CD14-positive monocyte (primary cell): ENCODE results near the gene PLCD1. TPM values are rescaled to one million over a fixed set of nuclear protein-coding genes. Genes with fewer than 3 reads are reported as not detected.
A peak's percentile ranks its signal among the peaks of the same experiment; 100 is the strongest.

Experiments
- DNase-seq, 3 donors: peaks; one replicate each; pipeline ENCODE4 v3.0.0-alpha.2; 2011 to 2022
- H2AFZ ChIP-seq: 2 replicates; pipeline ENCODE4 v1.6.0; 2012; ENCODE audit warnings: mild to moderate bottlenecking, low read depth, low read length, inconsistent platforms; ENCODE audit not compliant: insufficient read depth, poor library complexity, severe bottlenecking
- H3K27ac ChIP-seq, 2 donors: 1 replicate in 1 of 2; 2 replicates in 1 of 2; pipeline ENCODE4 v1.5.1; 2012 to 2013; ENCODE audit warnings: low read length in 2 of 2, control low read depth in 1 of 2, inconsistent platforms in 1 of 2, low read depth in 1 of 2, mild to moderate bottlenecking in 1 of 2
- H3K27me3 ChIP-seq, 2 donors: one replicate each; pipeline versions ENCODE4 v1.6.0 to v1.6.1; 2011 to 2013; ENCODE audit warnings: low read length in 2 of 2; ENCODE audit not compliant: control insufficient read depth in 2 of 2, insufficient read depth in 2 of 2
- H3K36me3 ChIP-seq, 2 donors: replicated peaks in 1 of 2; 1 replicate in 1 of 2; 2 replicates in 1 of 2; pipeline versions ENCODE4 v1.5.1 to v1.6.1; 2012 to 2013; ENCODE audit warnings: low read length in 2 of 2, control low read depth in 1 of 2, inconsistent platforms in 1 of 2, mild to moderate bottlenecking in 1 of 2; ENCODE audit not compliant: insufficient read depth in 2 of 2, control insufficient read depth in 1 of 2
- H3K4me1 ChIP-seq, 2 donors: 1 replicate in 1 of 2; 2 replicates in 1 of 2; pipeline versions ENCODE4 v1.5.1 to v1.6.1; 2012 to 2013; ENCODE audit warnings: low read length in 2 of 2, control low read depth in 1 of 2, inconsistent platforms in 1 of 2, mild to moderate bottlenecking in 1 of 2, moderate library complexity in 1 of 2; ENCODE audit not compliant: insufficient read depth in 2 of 2, control insufficient read depth in 1 of 2
- H3K4me2 ChIP-seq: replicated peaks from 2 replicates; pipeline ENCODE3; 2012; ENCODE audit warnings: low read length, moderate library complexity, mild to moderate bottlenecking; ENCODE audit not compliant: poor library complexity, severe bottlenecking; ENCODE audit errors: extremely low read depth
- H3K4me3 ChIP-seq, 3 experiments: fragments of 200-600 bp in 1 of 3; sonication (generic) in 1 of 3; replicated peaks in 1 of 3; 1 replicate in 2 of 3; 2 replicates in 1 of 3; pipeline ENCODE4 v1.5.1; 2011 to 2013; ENCODE audit warnings: low read length in 3 of 3, mild to moderate bottlenecking in 3 of 3, control low read depth in 2 of 3, low read depth in 2 of 3, inconsistent platforms in 1 of 3, moderate library complexity in 1 of 3
- H3K79me2 ChIP-seq: 2 replicates; pipeline ENCODE4 v1.6.0; 2012; ENCODE audit warnings: mild to moderate bottlenecking, control low read depth, inconsistent platforms, low read length, moderate library complexity; ENCODE audit not compliant: insufficient read depth
- H3K9ac ChIP-seq: 2 replicates; pipeline ENCODE4 v1.6.0; 2017; ENCODE audit warnings: low read length, mild to moderate bottlenecking; ENCODE audit not compliant: insufficient read depth, poor library complexity, severe bottlenecking
- H3K9me3 ChIP-seq, 2 donors: replicated peaks in 1 of 2; 1 replicate in 1 of 2; 2 replicates in 1 of 2; pipeline versions ENCODE4 v1.5.1 to v1.6.1; 2012 to 2013; ENCODE audit warnings: low read length in 2 of 2, control low read depth in 1 of 2; ENCODE audit not compliant: control insufficient read depth in 1 of 2, insufficient read depth in 1 of 2
- H4K20me1 ChIP-seq: 2 replicates; pipeline ENCODE4 v1.6.0; 2012; ENCODE audit warnings: mild to moderate bottlenecking, low read length, control low read depth, moderate library complexity; ENCODE audit not compliant: insufficient read depth
- H3K27ac Mint-ChIP-seq, 7 donors: one replicate each; pipeline ENCODE4 v1.8.0; 2020; ENCODE audit warnings: mild to moderate bottlenecking in 7 of 7, mixed read lengths in 7 of 7, moderate library complexity in 6 of 7, inconsistent platforms in 2 of 7
- H3K27me3 Mint-ChIP-seq, 3 donors: one replicate each; pipeline ENCODE4 v1.8.0; 2021 to 2022; ENCODE audit warnings: low read depth in 3 of 3, mild to moderate bottlenecking in 3 of 3, mixed read lengths in 3 of 3, moderate library complexity in 3 of 3, inconsistent platforms in 1 of 3
- H3K36me3 Mint-ChIP-seq, 2 donors: one replicate each; pipeline ENCODE4 v1.8.0; 2020; ENCODE audit warnings: mixed read lengths in 2 of 2, inconsistent platforms in 1 of 2, mild to moderate bottlenecking in 1 of 2
- H3K4me1 Mint-ChIP-seq: one replicate; pipeline ENCODE4 v1.8.0; 2020; ENCODE audit warnings: mild to moderate bottlenecking, mixed read lengths
- H3K4me3 Mint-ChIP-seq, 2 donors: one replicate each; pipeline ENCODE4 v1.8.0; 2020; ENCODE audit warnings: mild to moderate bottlenecking in 2 of 2, mixed read lengths in 2 of 2, moderate library complexity in 1 of 2
- H3K9me3 Mint-ChIP-seq, 7 donors: one replicate each; pipeline ENCODE4 v1.8.0; 2020 to 2022; ENCODE audit warnings: mixed read lengths in 7 of 7, mild to moderate bottlenecking in 6 of 7, moderate library complexity in 6 of 7, inconsistent platforms in 2 of 7
- CTCF ChIP-seq: fragments of 200-600 bp; IDR thresholded peaks from one replicate; pipeline ENCODE4 v1.8.0; 2022; ENCODE audit warnings: antibody characterized with exemption, mild to moderate bottlenecking
- WGBS: methylation state at CpG from one replicate; pipeline ENCODE4 v1.1.5; 2013; ENCODE audit warnings: missing lambda C conversion rate; ENCODE audit not compliant: insufficient coverage; 5-methylcytosine and 5-hydroxymethylcytosine counted together
- intact Hi-C, 2 donors: fragments of 100-400 bp; cut with micrococcal nuclease; formaldehyde crosslinking; loops; one replicate each; pipeline versions ENCODE4 v1.15.0 to v1.15.1; 2023
- polyA plus RNA-seq, 3 donors: library from polyadenylated mRNA; depleted of rRNA in 1 of 3; unstranded in 2 of 3; stranded (reverse) in 1 of 3; fragments of 300-500 nt in 2 of 3; fragments of >200 nt in 1 of 3; fragmentation: Illumina TruSeq in 2 of 3; gene quantifications; 1 replicate in 2 of 3; 2 replicates in 1 of 3; pipeline ENCODE4 v1.2.3, GENCODE V29; 2012 to 2021

Gene PLCD1
- polyA plus RNA-seq, 3 donors, result 4.1 to 6.4 (median 6.0) TPM

GRCh38 chr3:38031022-38031994 is 1.9 kb upstream of the PLCD1 start:
- peak; percentile 51 to 65 (median 58) for DNase-seq
- 80% methylated on average over 2 of the region's 9 CpGs for WGBS
- Histone ChIP-seq H4K20me1 (no peaks in the 10 kb centered on the region), H3K27me3 (peaks cover 16 to 55% of the 10 kb centered on the region in 2 donors), H3K27ac (no peak overlapping the region), H2AFZ (peak overlapping the region; percentile 18), H3K36me3 (no peaks in the 10 kb centered on the region), H3K9me3 (no peaks in the 10 kb centered on the region), H3K4me3 (no peak overlapping the region), H3K9ac (no peak overlapping the region), H3K4me1 (peaks cover 24 to 26% of the 10 kb centered on the region in 2 donors), H3K79me2 (no peaks in the 10 kb centered on the region), H3K4me2 (no peak overlapping the region)
- Mint-ChIP-seq H3K36me3 (peaks cover 9 to 18% of the 10 kb centered on the region in 2 donors), H3K27me3 (peaks cover 46 to 57% (median 57%) of the 10 kb centered on the region in 3 donors), H3K9me3 (peaks cover 0 to 9% (median 0%) of the 10 kb centered on the region in 7 donors), H3K27ac (peak overlapping the region in 4 of 7 donors; percentile 37 to 63 (median 58)), H3K4me3 (peak overlapping the region in 1 of 2 donors; percentile 64), H3K4me1 (peaks cover 20% of the 10 kb centered on the region)
- TF ChIP-seq CTCF, result no peak
- intact Hi-C loops, result no loop called here

GRCh38 chr3:38030126-38031021 is 932 bp upstream of the PLCD1 start:
- 59% methylated on average over 2 of the region's 8 CpGs for WGBS
- Histone ChIP-seq H3K79me2 (no peaks in the 10 kb centered on the region), H3K9me3 (no peaks in the 10 kb centered on the region), H2AFZ (peak overlapping the region; percentile 78), H3K4me3 (peak overlapping the region in 2 of 3 experiments; percentile 2 to 65), H3K27ac (no peak overlapping the region), H3K9ac (peak overlapping the region; percentile 28), H3K4me1 (peaks cover 30 to 32% of the 10 kb centered on the region in 2 donors), H3K27me3 (peaks cover 16 to 55% of the 10 kb centered on the region in 2 donors), H3K36me3 (no peaks in the 10 kb centered on the region), H4K20me1 (no peaks in the 10 kb centered on the region), H3K4me2 (peak overlapping the region; percentile 74)
- H3K27me3 Mint-ChIP-seq, result peaks cover 46 to 57% (median 55%) of the 10 kb centered on the region in 3 donors
- H3K4me1 Mint-ChIP-seq, result peaks cover 26% of the 10 kb centered on the region
- no peak for TF ChIP-seq CTCF
- peak overlapping the region; percentile 41 to 80 for H3K4me3 Mint-ChIP-seq
- H3K27ac Mint-ChIP-seq, result peak overlapping the region in 4 of 7 donors; percentile 54 to 78 (median 66)
- intact Hi-C loops, result no loop called here
- DNase-seq, result no peak
- peaks cover 9 to 20% of the 10 kb centered on the region in 2 donors for H3K36me3 Mint-ChIP-seq
- H3K9me3 Mint-ChIP-seq, result peaks cover 0 to 9% (median 0%) of the 10 kb centered on the region in 7 donors
